Activated CD4-positive, CD25-positive, alpha-beta regulatory T cell treated with anti-CD3 and anti-CD28 coated beads, Interleukin-2, amount 50 U/mL, for 72 hours (primary cell): ENCODE results near the gene ZCCHC2.

Source experiments
- DNase-seq: peaks from one replicate; pipeline ENCODE4 v3.0.0; 2021

The ZCCHC2 gene

GRCh38 chr18:62610701-62611411, 88.0 kb downstream of the ZCCHC2 start:
- DNase-seq: no peak

- DNase-seq: no peak
These were observed 88.8 kb downstream of the ZCCHC2 start for GRCh38 chr18:62611453-62612288.

- no peak for DNase-seq
These were observed 89.4 kb downstream of the ZCCHC2 start for GRCh38 chr18:62612289-62612645.

DNA sequence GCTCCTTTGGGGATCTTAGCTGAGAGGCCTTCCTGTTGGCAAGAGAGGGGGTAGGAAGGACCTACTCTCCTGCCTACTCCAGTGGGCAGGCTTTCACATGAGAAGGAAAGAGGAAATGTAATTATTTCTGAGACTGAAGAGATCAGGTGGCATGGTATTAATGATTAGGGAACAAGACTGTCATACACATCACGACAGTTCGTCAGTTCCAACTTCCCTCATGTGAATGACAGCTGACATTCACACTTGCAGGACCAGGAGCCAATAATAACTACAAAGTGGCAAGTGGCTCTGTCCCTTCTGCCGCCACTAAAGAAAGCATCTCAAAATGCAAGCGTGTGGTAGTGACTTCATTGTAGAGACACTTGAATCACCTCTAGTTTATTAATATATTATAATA, 90.0 kb downstream of the ZCCHC2 start:
- DNase-seq: no peak

DNA sequence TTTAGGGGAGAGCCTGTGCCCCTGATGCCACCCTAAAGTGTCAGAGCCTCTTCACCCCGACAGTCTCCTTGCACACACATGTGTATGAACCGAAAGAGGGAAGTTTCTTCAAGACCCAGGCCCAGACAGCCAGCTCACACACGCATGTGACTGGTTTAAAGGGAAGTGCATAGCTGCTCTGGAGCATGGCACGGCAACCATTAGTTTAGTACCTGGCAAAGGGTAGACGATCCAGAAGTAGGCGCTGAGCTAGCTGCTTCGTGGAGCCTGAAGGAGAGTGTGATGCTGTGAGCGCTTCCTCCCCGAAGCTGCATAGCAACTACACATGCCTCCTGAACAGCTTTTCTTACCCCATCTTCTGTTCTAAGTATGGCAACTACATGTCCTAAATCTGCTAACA, 91.7 kb downstream of the ZCCHC2 start:
- no peak for DNase-seq

- DNase-seq: no peak
These were observed 93.5 kb downstream of the ZCCHC2 start for GRCh38 chr18:62616331-62616805.

DNA sequence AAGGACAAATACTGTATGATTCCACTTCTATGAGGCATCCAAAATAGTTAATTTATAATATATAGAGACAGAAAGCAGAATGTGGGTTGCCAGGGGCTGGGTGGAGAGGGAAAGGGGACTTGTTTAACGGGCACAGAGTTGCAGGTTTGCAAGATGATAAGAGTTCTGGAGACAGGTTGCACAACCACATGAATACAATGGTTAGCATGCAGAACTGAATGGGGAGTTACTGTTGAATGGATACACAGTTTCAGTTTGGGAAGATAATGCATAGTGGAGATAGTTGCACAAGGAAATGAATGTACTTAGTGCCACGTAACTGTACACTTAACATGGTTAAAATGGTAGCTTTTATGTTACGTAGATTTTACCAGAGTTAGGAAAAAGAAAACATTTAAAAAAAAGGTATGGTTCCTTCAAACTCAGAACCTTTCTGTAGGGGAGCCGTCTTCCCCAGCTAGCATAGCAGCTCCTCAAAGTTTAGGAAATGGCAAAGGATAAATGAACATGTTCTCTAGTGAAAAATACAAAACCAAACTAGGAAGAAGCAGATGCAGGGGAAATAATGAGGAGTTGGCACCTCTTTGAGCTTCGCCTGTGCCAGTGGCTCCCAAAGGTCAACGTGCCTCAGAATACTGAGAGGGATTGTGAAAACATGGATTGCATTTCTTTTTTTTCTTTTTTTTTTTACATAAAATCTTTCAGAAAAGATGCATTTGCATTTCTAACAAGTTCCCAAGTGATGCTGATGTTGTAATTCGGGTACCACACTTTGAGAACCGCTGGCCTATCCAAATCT, 95.2 kb downstream of the ZCCHC2 start:
- no peak for DNase-seq

GRCh38 chr18:62618735-62619134, 95.9 kb downstream of the ZCCHC2 start:
- no peak for DNase-seq

- no peak for DNase-seq
These were observed 98.7 kb downstream of the ZCCHC2 start for GRCh38 chr18:62621546-62621945.

GRCh38 chr18:62625019-62625418, 102.2 kb downstream of the ZCCHC2 start:
- DNase-seq: no peak
